ENCODE data around the gene PHLDA2.

Gene PHLDA2

GRCh38 chr11:2929950-2930703 lies 907 bp upstream of the PHLDA2 start:
- peak; percentile 52 for TF ChIP-seq CTCF (IDR thresholded peaks at IDR 0.05; ENCODE audit: extremely low read depth, insufficient read depth, missing control alignments)
- DNase-seq (ENCODE audit: low spot score): peak; percentile 89
- in situ Hi-C loops (cut with MboI; ENCODE audit: low pct_unique_long_range_greater_than_20kb, low sequenced_read_pairs, unreplicated experiment): no loop called here

- DNase-seq (ENCODE audit: low spot score): peak; percentile 80
- no peak for TF ChIP-seq CTCF (IDR thresholded peaks at IDR 0.05; ENCODE audit: extremely low read depth, insufficient read depth, missing control alignments)
- in situ Hi-C loops (cut with MboI; ENCODE audit: low pct_unique_long_range_greater_than_20kb, low sequenced_read_pairs, unreplicated experiment): no loop called here
Measured at GRCh38 chr11:2929531-2929949, 320 bp upstream of the PHLDA2 start.

DNA sequence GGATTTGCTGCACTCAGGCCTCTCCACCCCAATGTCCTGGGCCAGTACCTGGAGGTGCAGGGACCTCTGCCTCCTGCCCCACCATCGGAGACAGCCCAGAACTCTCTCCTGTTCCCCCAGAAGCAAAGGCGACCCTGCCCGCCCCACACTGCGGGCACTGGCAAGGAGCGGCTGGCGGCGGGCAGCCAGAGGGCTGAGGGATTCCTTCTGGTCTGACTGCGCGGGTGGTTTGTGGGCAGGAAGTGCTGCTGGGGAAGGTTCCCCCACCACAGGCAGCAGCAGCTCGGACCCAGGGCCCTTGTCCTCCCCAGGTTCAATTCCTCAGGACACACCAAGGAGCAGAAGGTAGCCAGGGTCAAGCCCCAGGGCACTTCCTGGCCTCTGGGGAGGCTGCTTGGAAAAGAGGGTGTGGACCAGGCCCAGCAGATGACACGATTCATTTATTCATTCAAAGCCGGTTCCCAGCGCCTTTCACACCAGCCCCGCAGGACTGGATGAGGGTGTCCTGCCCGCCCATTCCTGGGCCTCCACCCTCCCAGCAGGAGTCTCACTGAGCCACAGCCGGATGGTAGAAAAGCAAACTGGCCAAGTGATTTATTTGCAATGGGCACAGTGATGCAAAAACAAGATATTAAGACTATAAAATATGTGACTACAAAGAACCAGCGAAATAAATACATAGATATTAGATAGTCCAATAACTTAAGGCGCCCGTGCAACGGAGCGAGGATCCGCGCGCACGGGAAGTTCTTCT lies 1.2 kb downstream of the PHLDA2 start:
- in situ Hi-C loops (cut with MboI; ENCODE audit: low pct_unique_long_range_greater_than_20kb, low sequenced_read_pairs, unreplicated experiment): no loop called here
- no peak for DNase-seq (ENCODE audit: low spot score)
- TF ChIP-seq CTCF (IDR thresholded peaks at IDR 0.05; ENCODE audit: extremely low read depth, insufficient read depth, missing control alignments): no peak

- no peak for DNase-seq (ENCODE audit: low spot score)
- no peak for TF ChIP-seq CTCF (IDR thresholded peaks at IDR 0.05; ENCODE audit: extremely low read depth, insufficient read depth, missing control alignments)
- in situ Hi-C loops (cut with MboI; ENCODE audit: low pct_unique_long_range_greater_than_20kb, low sequenced_read_pairs, unreplicated experiment): no loop called here
Measured at GRCh38 chr11:2927121-2927800, 2.0 kb downstream of the PHLDA2 start.

GRCh38 chr11:2926611-2927051 lies 2.6 kb downstream of the PHLDA2 start:
- DNase-seq (ENCODE audit: low spot score): no peak
- in situ Hi-C loops (cut with MboI; ENCODE audit: low pct_unique_long_range_greater_than_20kb, low sequenced_read_pairs, unreplicated experiment): no loop called here
- no peak for TF ChIP-seq CTCF (IDR thresholded peaks at IDR 0.05; ENCODE audit: extremely low read depth, insufficient read depth, missing control alignments)

GRCh38 chr11:2924821-2925675 lies 4.2 kb downstream of the PHLDA2 start:
- in situ Hi-C loops (cut with MboI; ENCODE audit: low pct_unique_long_range_greater_than_20kb, low sequenced_read_pairs, unreplicated experiment): no loop called here
- TF ChIP-seq CTCF (IDR thresholded peaks at IDR 0.05; ENCODE audit: extremely low read depth, insufficient read depth, missing control alignments): no peak
- DNase-seq (ENCODE audit: low spot score): no peak
